ENCODE data around the gene CEP295NL. TPM values are rescaled to one million over a fixed set of nuclear protein-coding genes. Genes with fewer than 3 reads are reported as not detected.
"Not testable (repeated sequence)": the region's sequence is repeated elsewhere in the genome, so short reads cannot be mapped to it uniquely, and the experiment has no call there.

CEP295NL gene
- total RNA-seq, 6 experiments from 2014 or later: 0.85 to 2.7 (median 1.6) TPM

- Mint-ChIP-seq H3K4me3 (no peak overlapping the region), H3K27ac (peak overlapping the region; percentile 29), H3K4me1 (ENCODE audit: low read depth) (peaks cover 31% of the 10 kb centered on the region), H3K36me3 (ENCODE audit: low read depth) (peaks cover 20% of the 10 kb centered on the region), H3K9me3 (no peaks in the 10 kb centered on the region), H3K27me3 (ENCODE audit: insufficient read depth) (peaks cover 3% of the 10 kb centered on the region)
- TF ChIP-seq CTCF (IDR thresholded peaks at IDR 0.05): no peak
- DNase-seq: no peak
Observed at GRCh38 chr17:78910497-78911284, 7.7 kb upstream of the CEP295NL start.

GRCh38 chr17:78908426-78908825, 5.4 kb upstream of the CEP295NL start:
- H3K4me1 Mint-ChIP-seq (ENCODE audit: low read depth): peaks cover 38% of the 10 kb centered on the region
- H3K27me3 Mint-ChIP-seq (ENCODE audit: insufficient read depth): peaks cover 3% of the 10 kb centered on the region
- TF ChIP-seq CTCF (IDR thresholded peaks at IDR 0.05): no peak
- H3K9me3 Mint-ChIP-seq: no peaks in the 10 kb centered on the region
- no peak overlapping the region for H3K4me3 Mint-ChIP-seq
- DNase-seq: no peak
- no peak overlapping the region for H3K27ac Mint-ChIP-seq
- H3K36me3 Mint-ChIP-seq (ENCODE audit: low read depth): peaks cover 13% of the 10 kb centered on the region

- H3K27ac Mint-ChIP-seq: no peak overlapping the region
Observed at GRCh38 chr17:78905541-78905940, 2.5 kb upstream of the CEP295NL start.

GRCh38 chr17:78905116-78905515, 2.1 kb upstream of the CEP295NL start:
- Mint-ChIP-seq H3K9me3 (no peaks in the 10 kb centered on the region), H3K4me3 (no peak overlapping the region), H3K4me1 (ENCODE audit: low read depth) (peaks cover 36% of the 10 kb centered on the region), H3K36me3 (ENCODE audit: low read depth) (peaks cover 14% of the 10 kb centered on the region; the same call in 1 of the 2 replicates), H3K27ac (no peak overlapping the region), H3K27me3 (ENCODE audit: insufficient read depth) (peaks cover 7% of the 10 kb centered on the region)
- DNase-seq: no peak
- TF ChIP-seq CTCF (IDR thresholded peaks at IDR 0.05): no peak

More at GRCh38 chr17:78905541-78905940, 2.5 kb upstream of the CEP295NL start:
- Mint-ChIP-seq H3K4me1 (ENCODE audit: low read depth) (peaks cover 38% of the 10 kb centered on the region), H3K27me3 (ENCODE audit: insufficient read depth) (peaks cover 7% of the 10 kb centered on the region), H3K9me3 (no peaks in the 10 kb centered on the region), H3K36me3 (ENCODE audit: low read depth) (peaks cover 17% of the 10 kb centered on the region), H3K4me3 (no peak overlapping the region)
- no peak for DNase-seq
- TF ChIP-seq CTCF (IDR thresholded peaks at IDR 0.05): no peak

GRCh38 chr17:78904371-78904770, 1.4 kb upstream of the CEP295NL start:
- H3K4me1 Mint-ChIP-seq (ENCODE audit: low read depth): peaks cover 36% of the 10 kb centered on the region
- peaks cover 7% of the 10 kb centered on the region for H3K27me3 Mint-ChIP-seq (ENCODE audit: insufficient read depth)
- H3K9me3 Mint-ChIP-seq: no peaks in the 10 kb centered on the region
- TF ChIP-seq CTCF (IDR thresholded peaks at IDR 0.05): no peak
- no peak for DNase-seq
- peaks cover 14% of the 10 kb centered on the region; the same call in 1 of the 2 replicates for H3K36me3 Mint-ChIP-seq (ENCODE audit: low read depth)
- no peak overlapping the region for H3K4me3 Mint-ChIP-seq
- H3K27ac Mint-ChIP-seq: no peak overlapping the region; the same call in 1 of the 2 replicates

GRCh38 chr17:78902231-78902630, 770 bp downstream of the CEP295NL start:
- H3K27me3 Mint-ChIP-seq (ENCODE audit: insufficient read depth); H3K4me3 Mint-ChIP-seq; DNase-seq; H3K9me3 Mint-ChIP-seq; H3K27ac Mint-ChIP-seq: not testable (repeated sequence)
- H3K4me1 Mint-ChIP-seq (ENCODE audit: low read depth): peaks cover 39% of the 10 kb centered on the region
- peaks cover 14% of the 10 kb centered on the region; the same call in 1 of the 2 replicates for H3K36me3 Mint-ChIP-seq (ENCODE audit: low read depth)

All from HFFc6 (cell line).